SH-SY5Y (cell line): ENCODE measurements around the gene FBXL5.

Experiments used
- GATA2 ChIP-seq: IDR thresholded peaks from 2 replicates; pipeline ENCODE4 v1.6.1; 2011; ENCODE audit warnings: mild to moderate bottlenecking, low read depth, low read length
- GATA3 ChIP-seq: IDR thresholded peaks from 2 replicates; pipeline ENCODE4 v1.6.1; 2011; ENCODE audit warnings: low read depth, mild to moderate bottlenecking, low read length, moderate library complexity

GRCh38 chr4:15652191-15652590, 3.0 kb downstream of the FBXL5 start:
- TF ChIP-seq GATA3, result no peak
- TF ChIP-seq GATA2, result no peak
